Naive B cell (primary cell): ENCODE measurements around the gene SALL2. TPM values are rescaled to one million over a fixed set of nuclear protein-coding genes. Genes with fewer than 3 reads are reported as not detected.

Experiments used
- ATAC-seq, 2 donors: fragments of 150-1000 bp; cut with Tn5 transposase; 2 replicates each; pipeline ENCODE4 v1.10.0; 2021; ENCODE audit warnings: low read depth in 2 of 2, mild to moderate bottlenecking in 2 of 2, moderate library complexity in 2 of 2
- DNase-seq: peaks from one replicate; pipeline ENCODE4 v3.0.0; 2022
- H3K27ac Mint-ChIP-seq, 6 donors: one replicate each; pipeline ENCODE4 v1.8.0; 2020 to 2022; ENCODE audit warnings: mild to moderate bottlenecking in 6 of 6, mixed read lengths in 6 of 6, moderate library complexity in 5 of 6, inconsistent platforms in 2 of 6
- H3K27me3 Mint-ChIP-seq, 3 donors: one replicate each; pipeline ENCODE4 v1.8.0; 2021 to 2022; ENCODE audit warnings: mixed read lengths in 3 of 3, mild to moderate bottlenecking in 1 of 3
- H3K36me3 Mint-ChIP-seq, 2 donors: one replicate each; pipeline ENCODE4 v1.8.0; 2020 to 2022; ENCODE audit warnings: mixed read lengths in 2 of 2, inconsistent platforms in 1 of 2, mild to moderate bottlenecking in 1 of 2
- H3K4me1 Mint-ChIP-seq, 3 donors: one replicate each; pipeline ENCODE4 v1.8.0; 2020 to 2022; ENCODE audit warnings: mixed read lengths in 3 of 3, inconsistent platforms in 1 of 3, mild to moderate bottlenecking in 1 of 3, moderate library complexity in 1 of 3
- H3K4me3 Mint-ChIP-seq, 8 donors: one replicate each; pipeline ENCODE4 v1.8.0; 2020 to 2022; ENCODE audit warnings: mild to moderate bottlenecking in 8 of 8, mixed read lengths in 8 of 8, moderate library complexity in 8 of 8, inconsistent platforms in 2 of 8
- H3K9me3 Mint-ChIP-seq, 7 donors: one replicate each; pipeline ENCODE4 v1.8.0; 2020 to 2022; ENCODE audit warnings: mixed read lengths in 7 of 7, mild to moderate bottlenecking in 5 of 7, inconsistent platforms in 2 of 7, moderate library complexity in 1 of 7
- polyA plus RNA-seq, 6 donors: library from polyadenylated mRNA; unstranded; fragments of 300-500 nt; fragmentation: Illumina TruSeq; gene quantifications; one replicate each; pipeline ENCODE4 v1.2.3, GENCODE V29; 2021; ENCODE audit warnings: low read depth in 6 of 6

The SALL2 gene
- polyA plus RNA-seq, 6 donors from 2014 or later = 0.17 to 1.1 (median 0.53) TPM; not detected in 2

GRCh38 chr14:21523203-21523602 lies 2.9 kb downstream of the SALL2 start:
- H3K27me3 Mint-ChIP-seq = peaks cover 9 to 31% (median 24%) of the 10 kb centered on the region in 3 donors
- H3K27ac Mint-ChIP-seq = peak overlapping the region in 1 of 6 donors; percentile 64
- peaks cover 11 to 14% (median 13%) of the 10 kb centered on the region in 3 donors for H3K4me1 Mint-ChIP-seq
- ATAC-seq = no peak
- H3K36me3 Mint-ChIP-seq = no peaks in the 10 kb centered on the region
- peak overlapping the region in 1 of 8 donors; percentile 33 for H3K4me3 Mint-ChIP-seq
- peaks cover 0 to 1% (median 0%) of the 10 kb centered on the region in 7 donors for H3K9me3 Mint-ChIP-seq
- DNase-seq = no peak

DNA sequence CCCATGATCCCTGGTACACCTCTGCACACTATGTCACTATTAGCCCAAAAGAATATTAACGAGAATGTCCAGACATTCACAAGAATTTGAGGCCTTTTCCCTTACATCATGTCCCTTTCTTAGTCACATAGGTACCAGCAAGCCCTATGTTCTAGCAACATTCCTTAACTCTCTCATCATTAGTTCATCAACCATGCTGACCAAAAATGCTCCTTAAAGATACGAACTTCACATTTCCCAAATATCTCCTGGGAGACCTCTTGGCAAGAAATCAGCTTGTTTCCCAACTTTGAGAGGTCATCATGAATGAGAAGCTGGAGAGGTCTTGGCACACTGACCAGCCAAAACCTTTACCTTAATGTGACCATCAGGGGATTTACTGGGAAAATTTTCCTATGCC lies 4.6 kb downstream of the SALL2 start:
- H3K4me3 Mint-ChIP-seq = no peak overlapping the region
- H3K9me3 Mint-ChIP-seq = peaks cover 0 to 1% (median 0%) of the 10 kb centered on the region in 7 donors
- H3K27me3 Mint-ChIP-seq = peaks cover 10 to 31% (median 25%) of the 10 kb centered on the region in 3 donors
- peaks cover 4 to 6% (median 6%) of the 10 kb centered on the region in 3 donors for H3K4me1 Mint-ChIP-seq
- no peaks in the 10 kb centered on the region for H3K36me3 Mint-ChIP-seq
- no peak for DNase-seq
- no peak overlapping the region for H3K27ac Mint-ChIP-seq
- ATAC-seq = no peak

GRCh38 chr14:21520767-21521166 lies 5.4 kb downstream of the SALL2 start:
- H3K27ac Mint-ChIP-seq = peak overlapping the region in 1 of 6 donors; percentile 4
- DNase-seq = no peak
- no peak for ATAC-seq
- H3K36me3 Mint-ChIP-seq = no peaks in the 10 kb centered on the region
- H3K9me3 Mint-ChIP-seq = peaks cover 0 to 1% (median 0%) of the 10 kb centered on the region in 7 donors
- peaks cover 10 to 36% (median 33%) of the 10 kb centered on the region in 3 donors for H3K27me3 Mint-ChIP-seq
- H3K4me3 Mint-ChIP-seq = no peak overlapping the region
- H3K4me1 Mint-ChIP-seq = peaks cover 3 to 6% (median 4%) of the 10 kb centered on the region in 3 donors

DNA sequence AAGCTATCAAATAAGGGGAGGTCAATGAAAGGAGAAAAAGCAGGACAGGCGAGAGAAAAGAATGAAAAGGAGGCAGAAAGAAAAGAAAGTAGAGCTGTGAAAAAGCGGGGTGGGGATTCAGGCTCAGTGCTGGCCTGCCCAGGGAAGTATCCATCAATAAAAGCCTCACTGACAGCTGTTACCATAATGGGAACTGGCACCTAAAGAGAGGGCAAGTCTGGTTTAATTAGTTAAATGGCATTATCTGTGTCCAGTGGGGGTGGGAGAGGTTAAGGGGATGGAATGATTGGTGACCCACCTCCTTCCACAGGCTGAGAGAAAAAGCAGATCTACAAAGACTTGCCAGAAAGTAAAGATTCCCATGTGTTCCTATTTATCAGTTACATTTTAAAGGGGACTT lies 7.4 kb downstream of the SALL2 start:
- Mint-ChIP-seq H3K4me3 (no peak overlapping the region), H3K9me3 (no peaks in the 10 kb centered on the region)

DNA sequence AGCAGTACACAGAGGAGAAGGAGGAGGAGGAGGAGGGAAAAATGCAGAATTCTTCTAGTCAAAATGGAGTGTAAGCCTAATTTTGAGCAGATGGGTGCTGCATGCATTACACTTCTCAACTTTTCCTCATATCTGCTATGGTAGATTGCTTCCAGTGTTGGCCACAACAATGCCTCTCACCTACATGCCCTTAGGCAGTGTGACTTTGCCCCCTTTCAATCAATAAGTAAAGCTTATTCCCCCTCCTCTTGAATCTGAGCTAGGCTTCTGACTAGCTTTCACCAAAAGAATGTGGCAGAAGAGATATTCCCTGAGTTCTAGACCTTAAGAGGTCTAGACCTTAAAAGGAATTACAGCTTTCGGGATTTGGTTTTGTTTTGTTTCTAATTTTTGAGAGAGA lies 11.8 kb downstream of the SALL2 start:
- H3K27me3 Mint-ChIP-seq = peaks cover 7 to 16% (median 7%) of the 10 kb centered on the region in 3 donors

More for the DNA sequence above, 7.4 kb downstream of the SALL2 start:
- Mint-ChIP-seq H3K27ac (no peak overlapping the region), H3K36me3 (no peaks in the 10 kb centered on the region), H3K27me3 (peaks cover 10 to 31% (median 29%) of the 10 kb centered on the region in 3 donors), H3K4me1 (no peaks in the 10 kb centered on the region)
- DNase-seq (no peak), ATAC-seq (no peak)

GRCh38 chr14:21510735-21511657 lies 15.2 kb downstream of the SALL2 start, which contains the start of gene METTL3:
Gene METTL3, minus strand, starts transcription at chr14:21511340. Its CDS starts 117 bp downstream, at chr14:21511223.
- H3K27me3 Mint-ChIP-seq = peaks cover 0 to 4% (median 3%) of the 10 kb centered on the region in 3 donors
- peak within 1 kb of the TSS; percentile 97 to 100 (median 99) for H3K4me3 Mint-ChIP-seq
- ATAC-seq = peak; percentile 99
- peak within 1 kb of the TSS; percentile 95 to 99 (median 98) for H3K27ac Mint-ChIP-seq
- H3K9me3 Mint-ChIP-seq = peaks cover 0 to 3% (median 0%) of the 10 kb centered on the region in 7 donors
- H3K4me1 Mint-ChIP-seq = peaks cover 21 to 46% (median 22%) of the 10 kb centered on the region in 3 donors
- peaks cover 5 to 8% of the 10 kb centered on the region in 2 donors for H3K36me3 Mint-ChIP-seq
- DNase-seq = peak; percentile 90

More for the DNA sequence above, 11.8 kb downstream of the SALL2 start:
- peaks cover 0 to 3% (median 0%) of the 10 kb centered on the region in 7 donors for H3K9me3 Mint-ChIP-seq
- ATAC-seq (no peak), DNase-seq (no peak)
- H3K36me3 Mint-ChIP-seq = peaks cover 5 to 8% of the 10 kb centered on the region in 2 donors
- peak overlapping the region in 1 of 8 donors; percentile 48 for H3K4me3 Mint-ChIP-seq
- H3K4me1 Mint-ChIP-seq = peaks cover 15 to 25% (median 18%) of the 10 kb centered on the region in 3 donors
- H3K27ac Mint-ChIP-seq = no peak overlapping the region

GRCh38 chr14:21509432-21510143 lies 16.6 kb downstream of the SALL2 start:
- ATAC-seq (no peak), DNase-seq (no peak)
- Mint-ChIP-seq H3K4me1 (peaks cover 26 to 52% (median 31%) of the 10 kb centered on the region in 3 donors), H3K27ac (peak overlapping the region in 4 of 6 donors; percentile 34 to 96 (median 76)), H3K36me3 (peaks cover 5 to 8% of the 10 kb centered on the region in 2 donors), H3K9me3 (peaks cover 0 to 3% (median 0%) of the 10 kb centered on the region in 7 donors), H3K4me3 (peak overlapping the region; percentile 97 to 100 (median 99)), H3K27me3 (no peaks in the 10 kb centered on the region)

DNA sequence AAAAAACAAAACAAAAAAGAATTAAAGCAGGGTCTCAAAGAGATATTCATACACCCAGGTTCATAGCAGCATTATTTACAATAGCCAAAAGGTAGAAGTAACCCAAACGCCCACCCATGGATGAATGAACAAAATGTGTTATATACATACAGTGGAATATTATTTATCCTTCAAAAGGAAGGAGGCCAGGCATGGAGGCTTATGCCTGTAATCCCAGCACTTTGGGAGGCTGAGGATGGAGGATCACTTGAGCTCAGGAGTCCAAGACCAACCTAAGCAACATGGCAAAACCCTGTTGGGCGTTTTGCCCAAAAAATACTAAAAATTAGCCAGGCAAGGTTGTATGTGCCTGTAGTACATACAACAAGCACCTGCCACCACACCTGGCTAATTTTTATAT lies 19.6 kb downstream of the SALL2 start:
- H3K36me3 Mint-ChIP-seq = peaks cover 5 to 6% of the 10 kb centered on the region in 2 donors

GRCh38 chr14:21505012-21505553 lies 21.1 kb downstream of the SALL2 start:
- H3K27ac Mint-ChIP-seq = peak overlapping the region in 3 of 6 donors; percentile 10 to 85 (median 54)
- H3K36me3 Mint-ChIP-seq = peaks cover 0 to 8% of the 10 kb centered on the region in 2 donors
- no peaks in the 10 kb centered on the region for H3K27me3 Mint-ChIP-seq
- no peak overlapping the region for H3K4me3 Mint-ChIP-seq
- no peaks in the 10 kb centered on the region for H3K9me3 Mint-ChIP-seq
- peaks cover 20 to 42% (median 22%) of the 10 kb centered on the region in 3 donors for H3K4me1 Mint-ChIP-seq
- peak; percentile 40 to 53 for ATAC-seq
- DNase-seq = no peak

More for the DNA sequence above, 19.6 kb downstream of the SALL2 start:
- no peak for DNase-seq
- H3K27ac Mint-ChIP-seq = no peak overlapping the region
- no peaks in the 10 kb centered on the region for H3K27me3 Mint-ChIP-seq
- H3K4me3 Mint-ChIP-seq = peak overlapping the region in 1 of 8 donors; percentile 38
- no peak for ATAC-seq
- peaks cover 30 to 52% (median 31%) of the 10 kb centered on the region in 3 donors for H3K4me1 Mint-ChIP-seq
- peaks cover 0 to 3% (median 0%) of the 10 kb centered on the region in 7 donors for H3K9me3 Mint-ChIP-seq

GRCh38 chr14:21503376-21503775 lies 22.8 kb downstream of the SALL2 start:
- ATAC-seq (no peak), DNase-seq (no peak)
- no peaks in the 10 kb centered on the region for H3K9me3 Mint-ChIP-seq
- peaks cover 5 to 16% of the 10 kb centered on the region in 2 donors for H3K36me3 Mint-ChIP-seq
- H3K27me3 Mint-ChIP-seq = no peaks in the 10 kb centered on the region
- peak overlapping the region in 3 of 6 donors; percentile 18 to 84 (median 72) for H3K27ac Mint-ChIP-seq
- no peak overlapping the region for H3K4me3 Mint-ChIP-seq
- H3K4me1 Mint-ChIP-seq = peaks cover 8 to 26% (median 9%) of the 10 kb centered on the region in 3 donors

- H3K27ac Mint-ChIP-seq = peak overlapping the region in 1 of 6 donors; percentile 38
- H3K36me3 Mint-ChIP-seq = peaks cover 5 to 16% of the 10 kb centered on the region in 2 donors
- peaks cover 8 to 14% (median 9%) of the 10 kb centered on the region in 3 donors for H3K4me1 Mint-ChIP-seq
Observed at GRCh38 chr14:21501568-21501967, 24.6 kb downstream of the SALL2 start.

GRCh38 chr14:21498540-21499526 lies 27.3 kb downstream of the SALL2 start:
- Mint-ChIP-seq H3K27me3 (no peaks in the 10 kb centered on the region), H3K4me3 (no peak overlapping the region), H3K9me3 (no peaks in the 10 kb centered on the region), H3K36me3 (peaks cover 10 to 16% of the 10 kb centered on the region in 2 donors), H3K4me1 (peaks cover 0 to 8% (median 3%) of the 10 kb centered on the region in 3 donors), H3K27ac (peak overlapping the region in 4 of 6 donors; percentile 21 to 60 (median 40))
- ATAC-seq (peak; percentile 54 to 70), DNase-seq (peak; percentile 29)

More at GRCh38 chr14:21501568-21501967, 24.6 kb downstream of the SALL2 start:
- ATAC-seq = no peak
- no peak for DNase-seq
- Mint-ChIP-seq H3K4me3 (no peak overlapping the region), H3K9me3 (no peaks in the 10 kb centered on the region), H3K27me3 (no peaks in the 10 kb centered on the region)
